Thyroid gland (tissue), 4 donors: ENCODE data around the gene MPP7. TPM values are rescaled to one million over a fixed set of nuclear protein-coding genes. Genes with fewer than 3 reads are reported as not detected.

Experiments
- DNase-seq, 2 donors: peaks; one replicate each; pipeline ENCODE4 v3.0.0-alpha.2; 2019
- H3K27ac ChIP-seq, 3 donors: fragments of 200-600 bp; sonication (generic); 1 replicate in 2 of 3; 2 replicates in 1 of 3; pipeline ENCODE4 v1.5.1; 2016 to 2019; ENCODE audit warnings: mild to moderate bottlenecking in 1 of 3, moderate library complexity in 1 of 3
- H3K27me3 ChIP-seq: fragments of 200-600 bp; sonication (generic); one replicate; pipeline ENCODE4 v1.5.1; 2019
- H3K36me3 ChIP-seq, 2 donors: fragments of 200-600 bp; sonication (generic); one replicate each; pipeline ENCODE4 v1.5.1; 2016 to 2019
- H3K4me1 ChIP-seq, 2 donors: fragments of 200-600 bp; sonication (generic); one replicate each; pipeline ENCODE4 v1.5.1; 2017 to 2019
- H3K4me3 ChIP-seq, 3 donors: fragments of 200-600 bp; sonication (generic); replicated peaks in 1 of 3; 1 replicate in 2 of 3; 2 replicates in 1 of 3; pipeline ENCODE4 v1.5.1; 2016; ENCODE audit warnings: mild to moderate bottlenecking in 1 of 3
- H3K9me3 ChIP-seq: fragments of 200-600 bp; sonication (generic); one replicate; pipeline ENCODE4 v1.5.1; 2017
- CTCF ChIP-seq, 6 experiments: fragments of 200-600 bp in 3 of 6; fragments of 450-650 bp in 3 of 6; sonication (generic) in 3 of 6; IDR thresholded peaks; one replicate each; pipeline ENCODE4 v1.5.1; 2016 to 2019; ENCODE audit warnings: antibody characterized with exemption in 6 of 6, mild to moderate bottlenecking in 2 of 6, inconsistent platforms in 1 of 6, moderate library complexity in 1 of 6
- POLR2A ChIP-seq, 2 donors: fragments of 450-650 bp; IDR thresholded peaks; one replicate each; pipeline ENCODE4 v1.6.1; 2017; ENCODE audit warnings: antibody characterized with exemption in 2 of 2, mild to moderate bottlenecking in 2 of 2, moderate library complexity in 1 of 2
- WGBS, 2 donors: methylation state at CpG; one replicate each; pipeline ENCODE4 v1.1.5; 2017; 5-methylcytosine and 5-hydroxymethylcytosine counted together
- intact Hi-C: fragments of 100-400 bp; cut with DNase I; formaldehyde crosslinking; loops from one replicate; pipeline ENCODE4 v1.15.1; 2023
- total RNA-seq, 4 donors: library from RNA; depleted of rRNA; stranded (reverse); fragments of >200 nt; gene quantifications; one replicate each; pipeline ENCODE4 v1.2.3, GENCODE V29; 2016

Gene MPP7
- total RNA-seq, 4 donors from 2014 or later, result 21.2 to 37.7 (median 26.6) TPM

- DNase-seq, result peak in 1 of 2 donors; percentile 15
- Histone ChIP-seq H3K27me3 (no peaks in the 10 kb centered on the region), H3K4me1 (peaks cover 21 to 24% of the 10 kb centered on the region in 2 donors), H3K36me3 (no peaks in the 10 kb centered on the region), H3K4me3 (no peak overlapping the region), H3K27ac (peak overlapping the region in 2 of 3 donors; percentile 32 to 65), H3K9me3 (no peaks in the 10 kb centered on the region)
- TF ChIP-seq CTCF (IDR thresholded peaks at IDR 0.05) (no peak), POLR2A (IDR thresholded peaks at IDR 0.05) (no peak)
- 30 to 47% methylated on average over 5 of the region's 5 CpGs for WGBS, 2 donors
- intact Hi-C loops, result no loop called here
These were observed 20.5 kb downstream of the MPP7 start for GRCh38 chr10:28282336-28282735.

GRCh38 chr10:28281726-28282315 is 21.0 kb downstream of the MPP7 start:
- H3K4me3 ChIP-seq, result no peak overlapping the region
- H3K4me1 ChIP-seq, result peaks cover 21 to 24% of the 10 kb centered on the region in 2 donors
- no peak for DNase-seq
- WGBS, 2 donors, result 68 to 70% methylated on average over 7 of the region's 7 CpGs
- no peaks in the 10 kb centered on the region for H3K36me3 ChIP-seq
- no peaks in the 10 kb centered on the region for H3K27me3 ChIP-seq
- H3K27ac ChIP-seq, result peak overlapping the region in 2 of 3 donors; percentile 32 to 65
- no peaks in the 10 kb centered on the region for H3K9me3 ChIP-seq
- intact Hi-C loops, result no loop called here
- TF ChIP-seq POLR2A (IDR thresholded peaks at IDR 0.05), result no peak
- TF ChIP-seq CTCF (IDR thresholded peaks at IDR 0.05), result no peak

- Histone ChIP-seq H3K36me3 (no peaks in the 10 kb centered on the region), H3K27ac (peak overlapping the region in 1 of 3 donors; percentile 65), H3K4me1 (peaks cover 21 to 24% of the 10 kb centered on the region in 2 donors), H3K9me3 (no peaks in the 10 kb centered on the region), H3K4me3 (no peak overlapping the region), H3K27me3 (no peaks in the 10 kb centered on the region)
- intact Hi-C loops, result no loop called here
- TF ChIP-seq CTCF (IDR thresholded peaks at IDR 0.05) (no peak), POLR2A (IDR thresholded peaks at IDR 0.05) (no peak)
- DNase-seq, result no peak
- WGBS, 2 donors, result 92 to 94% methylated on average over 3 of the region's 3 CpGs
These were observed 22.2 kb downstream of the MPP7 start for GRCh38 chr10:28280652-28281051.

- no peak overlapping the region for H3K4me3 ChIP-seq
- 92 to 93% methylated on average over 4 of the region's 4 CpGs for WGBS, 2 donors
- TF ChIP-seq CTCF (IDR thresholded peaks at IDR 0.05), result no peak
- TF ChIP-seq POLR2A (IDR thresholded peaks at IDR 0.05), result no peak
- H3K36me3 ChIP-seq, result no peaks in the 10 kb centered on the region
- no peak overlapping the region for H3K27ac ChIP-seq
- no peaks in the 10 kb centered on the region for H3K9me3 ChIP-seq
- H3K4me1 ChIP-seq, result peaks cover 21 to 24% of the 10 kb centered on the region in 2 donors
- intact Hi-C loops, result no loop called here
- H3K27me3 ChIP-seq, result no peaks in the 10 kb centered on the region
- DNase-seq, result no peak
These were observed 23.0 kb downstream of the MPP7 start for GRCh38 chr10:28279878-28280277.

- DNase-seq, result no peak
- TF ChIP-seq CTCF (IDR thresholded peaks at IDR 0.05) (no peak), POLR2A (IDR thresholded peaks at IDR 0.05) (no peak)
- 69 to 93% methylated on average over 4 of the region's 4 CpGs for WGBS, 2 donors
- no peaks in the 10 kb centered on the region for H3K27me3 ChIP-seq
- no peaks in the 10 kb centered on the region for H3K9me3 ChIP-seq
- H3K36me3 ChIP-seq, result no peaks in the 10 kb centered on the region
- no peak overlapping the region for H3K4me3 ChIP-seq
- intact Hi-C loops, result no loop called here
- peaks cover 13% of the 10 kb centered on the region in 2 donors for H3K4me1 ChIP-seq
- H3K27ac ChIP-seq, result no peak overlapping the region
These were observed 24.0 kb downstream of the MPP7 start for GRCh38 chr10:28278842-28279241.
